ENCODE measurements around the gene LSM7.

GRCh38 chr19:2282062-2282861 lies 46.1 kb downstream of the LSM7 start, which contains the start of gene PEAK3:
- TF ChIP-seq CTCF (IDR thresholded peaks at IDR 0.05) (no peak), POLR2A (IDR thresholded peaks at IDR 0.05) (no peak)
